ENCODE measurements around the gene ALG12.

- TF ChIP-seq, protein P1, sequence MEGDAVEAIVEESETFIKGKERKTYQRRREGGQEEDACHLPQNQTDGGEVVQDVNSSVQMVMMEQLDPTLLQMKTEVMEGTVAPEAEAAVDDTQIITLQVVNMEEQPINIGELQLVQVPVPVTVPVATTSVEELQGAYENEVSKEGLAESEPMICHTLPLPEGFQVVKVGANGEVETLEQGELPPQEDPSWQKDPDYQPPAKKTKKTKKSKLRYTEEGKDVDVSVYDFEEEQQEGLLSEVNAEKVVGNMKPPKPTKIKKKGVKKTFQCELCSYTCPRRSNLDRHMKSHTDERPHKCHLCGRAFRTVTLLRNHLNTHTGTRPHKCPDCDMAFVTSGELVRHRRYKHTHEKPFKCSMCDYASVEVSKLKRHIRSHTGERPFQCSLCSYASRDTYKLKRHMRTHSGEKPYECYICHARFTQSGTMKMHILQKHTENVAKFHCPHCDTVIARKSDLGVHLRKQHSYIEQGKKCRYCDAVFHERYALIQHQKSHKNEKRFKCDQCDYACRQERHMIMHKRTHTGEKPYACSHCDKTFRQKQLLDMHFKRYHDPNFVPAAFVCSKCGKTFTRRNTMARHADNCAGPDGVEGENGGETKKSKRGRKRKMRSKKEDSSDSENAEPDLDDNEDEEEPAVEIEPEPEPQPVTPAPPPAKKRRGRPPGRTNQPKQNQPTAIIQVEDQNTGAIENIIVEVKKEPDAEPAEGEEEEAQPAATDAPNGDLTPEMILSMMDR (IDR thresholded peaks at IDR 0.05; ENCODE audit: insufficient read depth, low read length, poor library complexity, severe bottlenecking) = no peak
- TF ChIP-seq EZH2phosphoT487 (conservative IDR thresholded peaks at IDR 0.05; ENCODE audit: low read length) = no peak
Observed at GRCh38 chr22:49957826-49958365, 39.7 kb upstream of the ALG12 start.

Data from SU-DHL-6 (cell line).